Stimulated activated CD4-positive, alpha-beta T cell treated with anti-CD3 and anti-CD28 coated beads, Interleukin-12 subunit alpha, Interleukin-12 subunit beta, amount 100 ng/mL, for 24 hours (primary cell): ENCODE measurements around the gene LAMA3.

ENCODE experiments used
- DNase-seq, 2 experiments: peaks; one replicate each; pipeline ENCODE4 v3.0.0-alpha.2; 2020; ENCODE audit warnings: low read depth in 2 of 2

The LAMA3 gene

DNA sequence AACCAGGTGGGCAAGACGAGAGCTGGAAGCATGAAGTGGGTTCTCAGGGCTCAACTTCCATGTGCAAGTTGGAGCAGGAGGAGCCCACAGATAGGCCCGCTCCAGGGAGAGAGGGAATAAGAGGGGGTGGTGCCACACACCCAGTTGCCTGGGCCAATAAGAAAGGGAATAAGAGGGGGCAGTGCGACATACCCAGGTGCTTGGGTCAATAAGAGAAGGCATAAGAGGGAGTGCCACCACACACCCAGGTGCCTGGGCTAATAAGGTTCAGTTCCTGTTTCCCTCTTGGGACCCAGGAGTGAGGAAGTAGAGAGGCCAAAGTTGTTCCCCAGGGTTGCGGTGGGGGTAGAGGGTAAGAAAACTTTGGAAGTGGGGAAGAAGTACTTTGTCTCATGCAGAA lies 127.5 kb downstream of the LAMA3 start:
- DNase-seq: no peak

DNA sequence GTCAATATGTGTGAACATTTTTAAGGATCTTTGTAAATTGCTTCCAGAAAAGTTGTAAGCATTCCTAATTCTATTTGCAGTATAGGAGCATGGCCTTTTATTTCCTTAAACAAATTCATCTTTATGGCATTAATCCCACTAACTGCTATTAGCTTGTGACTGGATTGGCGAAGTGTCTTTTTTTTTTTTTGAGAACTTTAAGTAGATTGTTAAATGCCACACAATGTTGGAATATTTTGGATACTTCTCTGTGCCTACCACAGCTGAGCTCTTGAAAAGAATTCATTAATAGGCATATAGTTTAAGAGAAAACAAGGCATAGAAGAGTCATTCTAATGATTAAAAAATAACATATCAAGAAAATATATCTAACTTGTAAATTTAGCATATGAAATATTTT lies 129.7 kb downstream of the LAMA3 start:
- no peak for DNase-seq

DNA sequence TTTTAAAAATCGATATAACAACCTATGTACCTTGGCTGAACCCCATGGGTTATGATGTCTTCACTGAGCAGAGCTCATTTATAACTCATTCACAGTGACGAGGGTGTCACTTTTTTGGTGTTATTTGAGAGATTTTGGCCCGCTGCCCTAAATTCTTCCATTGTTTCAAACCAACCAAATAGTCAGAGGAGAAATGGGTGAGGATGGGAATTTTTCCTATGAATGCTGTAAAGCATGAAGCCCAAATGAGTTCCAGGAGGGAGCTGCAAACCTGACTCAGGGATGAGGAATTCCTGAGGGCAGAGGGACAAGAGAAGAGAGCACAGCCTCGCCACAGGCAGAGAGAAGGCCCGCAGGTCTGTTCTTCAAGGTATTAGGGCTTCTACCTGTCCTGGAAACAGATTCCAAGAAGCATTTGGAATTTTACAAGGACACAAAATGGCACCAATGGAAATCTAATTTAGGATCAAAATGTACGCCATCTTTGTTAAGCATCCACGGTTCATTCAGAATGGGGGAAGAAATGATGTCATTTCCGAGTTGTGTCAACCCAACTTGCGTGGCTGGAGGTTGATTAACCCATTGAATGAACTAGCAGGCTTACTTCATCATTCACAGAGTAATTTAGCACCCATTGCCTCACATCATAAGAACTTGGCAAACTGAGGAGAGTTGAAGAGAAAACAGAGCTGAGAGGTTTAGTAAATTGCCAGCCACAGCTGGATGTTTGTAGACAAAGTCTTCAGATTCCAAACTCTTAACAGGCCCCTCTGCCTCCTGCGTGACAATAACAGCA lies 133.5 kb downstream of the LAMA3 start:
- no peak for DNase-seq

DNA sequence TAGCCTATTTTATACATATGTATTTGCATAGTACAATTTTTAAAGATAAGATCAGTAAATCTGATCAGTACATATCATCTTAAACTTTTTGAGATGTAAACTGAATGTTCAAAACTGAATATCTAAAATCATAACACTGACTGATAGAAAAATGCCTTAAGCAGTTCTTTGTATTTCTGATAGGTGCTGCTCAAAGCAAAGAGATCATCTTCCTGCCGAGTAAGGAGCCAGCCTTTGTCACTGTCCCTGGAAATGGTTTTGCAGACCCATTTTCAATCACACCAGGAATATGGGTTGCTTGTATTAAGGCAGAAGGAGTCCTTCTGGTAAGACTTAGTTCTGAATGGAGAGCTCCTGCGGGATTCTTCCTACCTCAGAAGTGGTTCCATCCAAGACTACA lies 135.0 kb downstream of the LAMA3 start:
- DNase-seq: no peak

DNA sequence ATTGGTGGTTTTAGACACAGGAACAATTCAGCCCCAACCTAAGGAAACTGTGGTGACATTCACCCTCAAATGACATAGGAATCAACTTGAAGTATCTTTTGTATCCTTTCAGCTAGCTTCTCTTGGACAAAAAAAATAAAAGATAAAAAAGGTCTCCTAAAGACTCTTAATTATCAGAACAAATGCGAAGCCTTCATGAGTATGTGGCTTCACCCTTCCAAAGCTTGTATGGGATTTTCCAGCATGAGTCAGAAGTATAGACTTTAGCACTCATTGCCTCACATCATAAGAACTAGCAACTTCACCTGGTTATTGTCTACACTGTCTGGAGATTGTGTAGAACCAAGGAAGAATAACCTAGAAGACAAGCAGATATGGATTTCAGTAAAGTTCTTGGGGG lies 135.4 kb downstream of the LAMA3 start:
- DNase-seq: no peak

DNA sequence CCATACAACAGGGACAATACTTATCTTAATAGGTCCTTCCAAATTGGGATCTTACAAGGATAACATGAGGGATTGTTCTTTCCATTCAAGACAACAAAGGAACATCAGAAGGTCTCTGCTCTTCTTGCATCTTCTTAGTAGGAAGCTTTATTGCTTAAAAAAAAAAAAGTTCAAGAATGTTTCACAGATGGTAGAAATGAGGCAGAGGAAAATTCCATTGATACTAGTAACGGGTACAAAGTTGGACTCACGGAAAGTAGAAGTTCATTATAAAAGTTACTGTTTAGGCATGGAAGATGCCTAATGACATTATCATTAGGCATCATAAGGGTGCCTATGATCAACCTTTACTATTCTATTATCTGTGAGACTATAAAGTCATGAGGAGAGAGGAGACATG lies 136.2 kb downstream of the LAMA3 start:
- DNase-seq: no peak

DNA sequence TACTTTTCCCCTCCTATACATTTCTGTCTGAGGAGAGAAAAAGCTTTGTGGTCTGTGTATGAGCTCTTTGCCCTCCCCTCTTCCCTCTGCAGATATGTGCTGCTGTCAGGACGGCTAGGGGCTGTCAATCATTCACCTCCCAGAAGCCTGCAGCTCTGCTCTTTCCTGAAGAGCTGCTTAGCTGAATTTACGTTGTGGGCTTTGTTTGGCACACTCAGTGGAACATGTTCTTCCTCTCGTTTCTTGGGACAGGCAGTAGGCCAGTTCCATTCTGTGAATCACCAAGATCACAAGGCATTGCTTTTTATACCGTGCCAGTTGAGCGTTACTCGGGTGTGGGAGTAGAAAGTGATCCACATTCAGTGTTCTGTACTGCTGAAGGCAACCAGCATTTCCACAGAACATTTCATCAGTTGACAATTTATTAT lies 136.7 kb downstream of the LAMA3 start:
- peak in 1 of 2 experiments; percentile 5 for DNase-seq

DNA sequence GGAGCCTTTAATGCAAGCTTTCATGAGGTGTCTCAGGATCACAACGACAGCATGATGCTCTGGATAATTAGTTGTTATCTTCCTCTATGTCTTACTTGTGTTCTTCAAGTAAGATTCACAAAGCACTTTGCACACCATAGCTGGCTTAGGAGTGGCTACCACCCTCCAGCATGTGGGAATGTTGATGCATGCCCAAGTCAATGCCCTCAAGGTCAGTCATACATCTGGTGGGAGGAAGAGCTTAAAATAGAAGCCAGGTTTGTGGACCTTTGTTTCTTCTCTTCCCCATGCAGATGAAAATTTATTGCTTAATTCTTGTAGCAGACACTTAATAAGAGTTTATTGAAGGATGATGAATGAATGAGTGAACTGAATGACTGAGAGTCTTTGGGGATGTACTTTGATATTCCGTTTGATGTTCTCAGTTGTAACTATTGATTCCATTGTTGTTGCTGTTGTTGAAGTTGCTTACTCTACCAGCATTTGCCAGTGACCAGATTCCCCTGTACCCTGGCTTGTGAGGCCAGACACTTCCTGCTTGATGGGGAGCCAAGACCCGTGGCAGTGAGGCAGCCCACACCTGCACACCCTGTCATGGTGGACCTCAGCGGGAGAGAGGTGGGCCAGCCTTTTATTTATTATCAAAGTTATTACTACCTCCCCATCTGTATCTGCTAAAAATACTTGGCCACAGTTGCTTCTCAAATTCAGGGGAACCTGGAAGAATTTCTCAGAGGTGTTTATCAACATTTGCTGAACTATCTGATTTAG lies 137.8 kb downstream of the LAMA3 start:
- DNase-seq: no peak

DNA sequence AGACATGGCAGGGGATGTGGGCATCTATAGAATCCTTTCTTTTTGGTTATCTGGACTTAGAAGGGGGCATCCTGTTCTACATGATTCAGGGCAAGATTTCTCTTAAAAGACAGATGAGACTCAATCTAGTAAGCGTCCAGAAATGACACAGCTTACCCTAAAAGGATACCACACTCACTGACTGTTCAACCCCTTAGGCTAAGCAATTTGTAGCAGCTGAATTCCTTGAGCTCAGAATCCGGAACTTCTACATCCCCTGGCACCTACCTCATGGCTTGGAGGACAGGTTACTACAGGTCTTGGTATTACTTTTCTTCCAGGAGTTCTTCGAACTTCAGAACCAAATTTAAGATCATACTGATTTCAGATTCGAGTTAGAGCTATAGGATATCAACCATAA lies 138.4 kb downstream of the LAMA3 start:
- DNase-seq: no peak

DNA sequence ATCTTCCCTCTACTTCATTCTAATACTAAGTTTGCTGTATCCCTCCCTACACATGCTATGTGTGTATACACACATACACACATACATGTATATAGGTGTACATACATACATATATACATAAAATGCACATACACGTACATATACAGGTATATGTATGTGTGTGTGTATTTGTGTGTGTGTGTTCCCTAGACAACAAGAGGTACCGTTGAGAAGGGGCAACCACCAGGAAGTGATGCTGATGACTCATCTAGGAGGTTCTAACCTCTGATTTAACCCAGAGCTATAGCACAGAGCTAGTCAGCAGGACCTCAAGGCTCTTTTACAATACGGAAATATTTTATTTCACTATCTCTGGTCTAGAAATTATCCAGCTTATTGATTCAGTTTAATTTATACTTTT lies 139.2 kb downstream of the LAMA3 start:
- DNase-seq: no peak

DNA sequence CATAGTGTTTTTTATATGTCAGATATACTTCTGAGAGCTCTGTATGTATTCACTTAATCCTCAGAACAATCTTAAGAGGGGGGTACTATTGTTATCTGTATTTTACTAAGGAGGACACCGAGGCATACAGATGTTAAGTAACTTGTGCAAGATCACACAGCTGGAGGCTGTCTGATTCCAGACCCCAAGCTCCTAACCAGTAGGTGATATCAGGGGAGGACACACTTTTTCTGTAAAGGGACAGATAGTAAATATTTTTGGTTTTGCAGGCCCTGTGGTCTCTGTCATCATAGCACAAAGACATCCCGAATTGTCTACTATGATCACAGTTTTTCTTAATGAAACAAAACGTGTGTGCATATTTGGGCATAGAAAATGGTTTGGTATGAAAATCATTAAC lies 143.7 kb downstream of the LAMA3 start:
- DNase-seq: no peak

DNA sequence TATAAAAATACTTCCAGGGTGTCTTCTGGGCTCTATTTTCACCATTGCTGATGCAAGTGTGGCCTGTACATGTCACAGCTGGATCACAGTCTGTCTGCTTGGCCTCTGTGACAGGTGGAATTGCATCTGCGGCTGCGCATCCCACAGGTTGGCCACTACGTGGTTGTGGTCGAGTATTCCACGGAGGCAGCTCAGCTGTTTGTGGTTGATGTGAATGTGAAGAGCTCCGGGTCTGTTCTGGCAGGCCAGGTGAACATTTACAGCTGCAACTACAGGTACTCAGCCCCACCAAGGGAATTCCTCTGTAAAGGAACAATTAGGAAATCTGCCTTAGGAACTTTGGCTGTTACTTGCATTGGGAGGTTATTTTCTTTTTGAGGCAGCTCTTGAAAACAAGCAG lies 144.5 kb downstream of the LAMA3 start:
- no peak for DNase-seq

DNA sequence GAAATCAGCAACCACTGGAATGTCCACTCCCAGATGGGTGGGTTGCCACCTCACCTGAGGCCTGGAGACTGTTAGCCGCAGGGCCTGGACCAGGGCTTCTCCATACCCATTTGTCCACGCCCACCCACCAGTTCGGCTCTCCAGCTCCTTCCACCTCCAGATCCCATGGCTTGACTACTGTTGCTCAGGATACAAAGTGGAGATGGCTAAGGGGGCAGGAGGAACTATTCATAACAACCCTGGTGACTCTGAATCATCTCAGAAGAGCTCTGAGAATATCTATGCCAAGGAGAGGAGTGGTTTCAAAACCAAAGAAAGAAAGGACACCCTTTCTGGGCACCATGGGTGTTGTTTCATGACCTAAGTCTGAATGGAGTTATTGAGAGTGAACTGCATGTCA lies 145.8 kb downstream of the LAMA3 start:
- DNase-seq: no peak

DNA sequence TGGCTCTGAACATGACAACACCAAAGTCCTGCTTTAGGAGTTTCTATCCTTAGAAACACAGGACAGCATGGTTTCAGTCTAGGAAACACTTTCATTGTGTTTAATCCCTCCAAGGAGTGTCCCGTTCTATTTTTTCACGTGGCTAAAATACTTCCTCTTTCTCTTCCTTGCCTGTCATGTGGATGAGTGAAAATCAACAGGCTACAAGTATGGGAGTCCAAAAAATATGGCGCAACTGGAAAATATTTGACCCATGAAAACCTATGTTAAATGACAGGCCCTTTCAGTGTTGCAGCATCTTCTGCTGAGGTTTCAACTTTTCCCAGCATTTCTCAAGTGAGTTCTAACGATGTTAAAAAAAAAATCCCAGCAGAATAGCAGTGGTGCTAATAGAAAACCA lies 146.3 kb downstream of the LAMA3 start:
- no peak for DNase-seq

DNA sequence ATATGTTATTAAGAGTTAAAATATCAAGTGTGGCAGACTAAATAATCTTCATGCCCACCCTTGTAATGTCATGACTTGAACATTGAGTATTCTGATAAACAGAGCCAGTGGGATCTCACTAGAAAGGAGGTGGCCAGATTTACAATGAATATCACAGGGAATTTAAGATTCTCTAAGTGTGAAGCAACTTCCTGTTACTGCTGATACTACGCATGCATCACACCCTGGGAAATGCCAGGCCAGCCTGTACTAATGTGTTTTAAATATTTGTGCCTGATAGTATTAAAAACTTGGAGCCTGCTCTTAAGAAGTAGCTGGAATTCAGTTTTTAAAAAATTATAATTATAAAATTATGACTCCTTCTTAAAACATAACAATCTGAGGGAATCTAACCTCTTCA lies 148.3 kb downstream of the LAMA3 start:
- DNase-seq: no peak

DNA sequence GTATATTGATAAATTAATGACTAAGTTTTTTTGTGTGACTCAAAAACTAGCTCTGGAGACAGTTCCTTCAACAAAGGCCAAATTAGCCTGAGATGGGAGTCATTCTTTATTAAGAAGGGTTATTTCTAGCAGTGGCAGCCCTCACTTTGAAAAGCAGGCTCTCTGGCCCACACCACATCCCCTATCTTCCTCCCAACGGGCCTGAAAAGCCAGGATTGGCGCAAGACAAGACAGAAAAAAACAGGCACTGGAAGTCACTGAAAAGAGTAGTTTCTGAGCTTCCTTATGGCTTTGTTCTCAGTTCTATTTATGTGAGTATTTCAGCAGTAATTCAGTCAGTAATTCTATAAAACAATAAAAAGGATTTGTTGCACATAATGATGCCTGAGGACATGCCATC lies 149.0 kb downstream of the LAMA3 start:
- no peak for DNase-seq

DNA sequence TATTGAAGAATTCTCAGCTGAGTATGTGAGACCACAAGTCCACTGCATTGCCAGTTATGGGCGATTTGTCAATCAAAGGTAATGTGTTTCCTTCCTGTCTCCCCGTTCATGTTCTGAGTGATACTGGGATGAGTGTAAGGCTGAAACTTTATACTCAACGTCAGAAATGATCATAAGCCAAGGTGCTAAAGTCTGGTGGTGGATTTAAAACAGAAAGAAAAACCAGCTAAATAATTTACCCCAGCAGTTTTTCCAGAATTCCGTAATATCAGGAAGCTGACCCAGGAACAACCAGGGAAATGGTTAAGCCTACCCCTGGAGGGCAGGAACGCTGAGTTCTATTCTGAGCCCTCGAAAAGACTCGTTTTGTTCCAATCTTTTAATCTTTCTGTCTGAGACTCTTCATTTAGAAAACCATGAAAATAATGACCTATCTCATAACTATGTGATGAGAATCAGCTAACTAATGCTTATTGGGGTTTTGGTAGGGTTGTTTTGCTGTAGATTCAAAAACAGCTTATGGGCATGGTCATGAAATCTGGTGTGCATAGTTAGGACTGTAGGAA lies 149.6 kb downstream of the LAMA3 start:
- DNase-seq: no peak

DNA sequence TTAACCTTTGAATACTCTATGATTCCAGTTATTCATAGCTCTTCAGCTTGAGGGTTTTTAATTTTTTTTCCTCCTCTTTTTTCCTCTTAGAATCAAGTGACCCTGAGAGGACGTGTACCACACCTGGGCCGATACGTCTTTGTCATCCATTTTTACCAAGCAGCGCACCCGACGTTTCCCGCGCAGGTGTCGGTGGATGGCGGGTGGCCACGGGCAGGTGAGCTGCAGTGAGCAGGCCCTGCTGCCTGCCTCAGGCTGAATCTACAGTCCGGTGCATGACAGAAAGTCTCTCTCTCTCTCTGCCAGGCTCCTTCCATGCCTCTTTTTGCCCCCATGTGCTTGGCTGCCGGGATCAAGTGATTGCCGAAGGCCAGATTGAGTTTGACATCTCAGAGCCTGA lies 153.1 kb downstream of the LAMA3 start:
- DNase-seq: no peak

DNA sequence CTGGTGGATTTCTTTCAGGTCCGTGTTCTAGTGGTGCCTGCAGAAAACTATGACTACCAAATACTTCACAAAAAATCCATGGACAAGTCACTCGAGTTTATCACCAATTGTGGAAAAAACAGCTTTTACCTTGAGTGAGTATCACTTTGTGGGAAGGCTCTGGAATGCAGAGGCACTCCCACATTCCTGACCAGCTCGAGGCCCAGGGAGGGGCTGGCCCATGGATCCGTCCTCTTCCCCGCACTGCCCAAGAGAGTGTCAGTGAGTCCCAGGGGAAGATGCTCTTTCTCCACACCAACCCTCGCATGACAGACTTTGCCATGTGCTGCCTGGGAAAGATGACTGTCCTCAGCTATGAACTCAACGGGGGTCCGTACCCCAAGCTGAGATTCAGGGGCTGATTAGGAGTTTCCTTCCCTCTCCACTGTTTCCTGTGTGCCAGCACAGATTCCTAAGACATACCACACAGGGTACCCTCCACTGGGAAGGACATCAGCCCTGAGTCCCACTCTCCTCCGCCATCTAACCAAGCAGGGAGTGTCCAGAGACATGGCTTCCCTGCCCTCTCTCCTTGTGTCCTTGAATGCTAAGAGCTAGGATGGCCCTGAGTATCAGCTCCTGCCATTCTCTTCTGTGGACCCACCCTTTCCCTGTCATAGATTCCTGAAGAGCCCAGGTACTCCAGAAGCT lies 155.9 kb downstream of the LAMA3 start:
- no peak for DNase-seq

DNA sequence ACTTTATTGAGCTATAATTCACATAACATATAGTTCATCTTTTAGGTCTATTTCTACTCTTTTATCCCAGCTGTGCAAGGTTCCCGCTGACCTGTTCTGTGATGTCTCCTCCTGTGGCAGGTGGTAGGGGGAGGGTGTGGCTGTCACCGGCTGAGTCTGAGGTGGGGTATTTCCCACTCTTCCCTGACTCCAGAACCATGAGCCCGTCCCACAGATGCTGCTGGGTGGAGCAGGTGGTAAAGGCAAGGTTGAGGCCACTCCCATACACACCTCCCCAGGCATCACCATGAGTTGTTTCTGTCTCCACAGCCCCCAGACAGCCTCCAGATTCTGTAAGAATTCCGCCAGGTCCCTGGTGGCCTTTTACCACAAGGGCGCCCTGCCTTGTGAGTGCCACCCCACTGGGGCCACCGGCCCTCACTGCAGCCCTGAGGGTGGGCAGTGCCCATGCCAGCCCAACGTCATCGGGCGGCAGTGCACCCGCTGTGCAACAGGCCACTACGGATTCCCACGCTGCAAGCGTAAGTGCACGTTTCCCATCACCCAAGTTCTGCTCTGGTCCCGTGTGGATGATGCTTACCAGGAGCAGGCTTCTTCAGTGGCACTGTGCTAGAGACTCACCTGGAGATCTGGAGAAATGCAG lies 156.9 kb downstream of the LAMA3 start:
- no peak for DNase-seq

DNA sequence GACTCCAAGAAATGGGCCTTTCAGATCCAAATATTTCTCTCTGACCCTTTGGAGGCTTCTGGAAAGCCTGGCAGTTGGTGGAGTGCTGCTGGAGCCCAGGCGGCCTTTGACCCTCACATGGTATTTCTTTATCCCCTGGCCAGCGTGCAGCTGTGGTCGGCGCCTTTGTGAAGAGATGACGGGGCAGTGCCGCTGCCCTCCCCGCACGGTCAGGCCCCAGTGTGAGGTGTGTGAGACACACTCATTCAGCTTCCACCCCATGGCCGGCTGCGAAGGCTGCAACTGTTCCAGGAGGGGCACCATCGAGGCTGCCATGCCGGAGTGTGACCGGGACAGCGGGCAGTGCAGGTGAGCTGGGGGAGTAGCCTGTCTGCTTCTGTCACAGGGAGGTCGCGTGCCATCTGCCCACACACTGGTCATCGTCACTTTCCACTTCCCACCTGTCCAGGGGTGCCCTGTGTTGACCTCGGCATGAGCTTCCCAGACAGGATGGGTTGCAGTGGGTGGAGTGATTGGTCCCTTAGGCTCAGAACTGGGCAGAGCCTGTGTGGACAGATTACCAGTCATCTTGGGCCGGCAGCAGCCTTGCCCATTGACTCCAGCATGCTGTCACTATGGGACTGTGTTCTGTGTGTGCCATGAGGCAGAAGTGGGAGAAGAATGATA lies 158.2 kb downstream of the LAMA3 start:
- DNase-seq: no peak
